ENCODE results near the gene SPG7.
"Not testable (repeated sequence)": the region's sequence is repeated elsewhere in the genome, so short reads cannot be mapped to it uniquely, and the experiment has no call there.

SPG7 gene

DNA sequence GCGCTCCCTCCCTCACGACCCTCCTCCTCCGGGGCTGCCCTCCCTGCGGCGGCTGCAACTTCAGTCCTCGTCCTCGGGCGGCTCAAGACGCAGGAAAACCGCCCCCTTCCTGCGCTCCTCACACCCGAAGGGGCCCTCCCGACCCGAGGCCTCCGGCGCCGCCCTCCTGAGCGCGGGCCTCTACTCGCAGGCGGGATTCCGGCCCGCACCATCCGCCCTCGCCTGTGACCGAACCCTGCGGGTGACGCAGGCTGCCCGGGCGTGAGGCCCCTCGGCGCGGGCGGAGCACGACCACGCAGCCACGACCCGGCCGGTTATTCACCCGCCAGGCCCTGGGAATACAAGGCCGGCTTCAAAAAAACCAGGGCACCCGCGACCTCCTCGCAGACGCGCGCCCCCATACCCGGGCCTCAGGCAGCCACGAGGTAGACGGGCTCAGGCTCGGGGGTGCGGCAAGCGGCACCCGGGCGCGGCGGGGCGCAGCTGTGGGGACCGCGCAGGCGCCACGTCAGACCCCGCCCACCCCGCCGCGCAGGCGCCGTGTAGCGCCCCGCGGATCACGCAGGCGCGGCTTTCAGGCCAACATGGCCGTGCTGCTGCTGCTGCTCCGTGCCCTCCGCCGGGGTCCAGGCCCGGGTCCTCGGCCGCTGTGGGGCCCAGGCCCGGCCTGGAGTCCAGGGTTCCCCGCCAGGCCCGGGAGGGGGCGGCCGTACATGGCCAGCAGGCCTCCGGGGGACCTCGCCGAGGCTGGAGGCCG is at the start of gene SPG7:
SPG7 (plus strand) TSS at position 570 of the 757 bp plus-strand sequence; CDS start at position 585, 15 bp downstream.
- DNase-seq: peak; percentile 93 to 96
- TF ChIP-seq POLR2A (IDR thresholded peaks at IDR 0.05; ENCODE audit: low read length) (peak; percentile 77), GATA1 (IDR thresholded peaks at IDR 0.05; ENCODE audit: low read depth, low read length) (no peak)

DNA sequence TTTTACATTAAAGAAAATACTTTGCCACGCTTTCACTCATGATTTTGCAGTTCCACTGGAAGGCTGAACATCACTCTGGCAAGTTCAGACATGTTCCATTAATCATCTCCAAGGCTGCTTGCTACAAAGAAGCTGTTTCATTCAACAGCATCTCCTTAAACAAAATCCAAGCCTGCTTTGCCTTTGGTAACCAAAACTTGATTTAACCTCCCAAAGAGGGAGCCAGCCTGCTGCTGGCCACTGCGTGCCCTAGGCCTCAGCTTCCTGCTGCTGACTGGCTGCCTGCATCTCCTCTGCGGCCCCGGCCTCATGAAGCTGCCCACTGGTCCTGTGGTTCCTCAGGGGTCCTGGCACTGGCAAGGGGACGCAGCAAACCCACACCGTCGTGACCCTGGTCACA is 49.7 kb upstream of the SPG7 start:
- TF ChIP-seq POLR2A (IDR thresholded peaks at IDR 0.05; ENCODE audit: low read length) (no peak), GATA1 (IDR thresholded peaks at IDR 0.05; ENCODE audit: low read depth, low read length) (no peak)
- DNase-seq: no peak

DNA sequence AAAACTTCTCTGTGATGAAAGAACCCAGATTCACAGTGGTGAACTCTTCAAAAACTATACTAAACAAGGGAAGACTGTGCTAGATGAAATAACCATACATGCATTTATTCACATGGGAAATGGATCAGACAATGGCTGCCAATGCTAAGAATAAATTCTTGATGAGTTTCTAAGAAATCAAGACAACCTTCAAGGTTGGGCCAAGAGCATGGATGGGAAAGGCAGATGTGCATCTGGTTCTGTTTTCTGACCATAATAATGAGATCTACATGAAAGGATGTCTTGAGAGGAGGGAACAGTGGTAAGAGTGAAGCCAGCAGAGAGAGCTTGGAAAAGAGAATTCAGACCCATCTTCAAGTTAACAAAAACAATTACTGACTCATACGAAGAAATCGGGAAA is 49.2 kb upstream of the SPG7 start:
- TF ChIP-seq POLR2A (IDR thresholded peaks at IDR 0.05; ENCODE audit: low read length): no peak
- no peak for TF ChIP-seq GATA1 (IDR thresholded peaks at IDR 0.05; ENCODE audit: low read depth, low read length)
- no peak for DNase-seq

DNA sequence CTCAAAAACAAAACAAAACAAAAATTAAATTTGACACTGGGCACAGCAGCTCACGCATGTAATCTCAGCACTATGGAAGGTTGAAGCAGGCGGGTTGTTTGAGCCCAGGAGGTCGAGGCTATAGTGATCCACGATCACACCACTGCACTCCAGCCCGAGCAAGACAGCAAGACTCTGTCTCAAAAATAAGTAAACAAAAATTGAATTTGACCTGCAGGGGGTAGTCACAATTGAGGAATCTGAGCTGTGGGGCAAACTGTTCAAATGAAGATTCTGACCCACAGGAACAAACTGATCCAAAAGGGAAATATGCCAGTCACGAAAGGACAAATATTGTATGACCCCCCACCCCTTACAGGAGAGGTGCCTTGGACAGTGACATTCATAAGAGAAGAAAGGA is 47.6 kb upstream of the SPG7 start:
- DNase-seq: no peak
- TF ChIP-seq GATA1 (IDR thresholded peaks at IDR 0.05; ENCODE audit: low read depth, low read length): no peak
- TF ChIP-seq POLR2A (IDR thresholded peaks at IDR 0.05; ENCODE audit: low read length): no peak

DNA sequence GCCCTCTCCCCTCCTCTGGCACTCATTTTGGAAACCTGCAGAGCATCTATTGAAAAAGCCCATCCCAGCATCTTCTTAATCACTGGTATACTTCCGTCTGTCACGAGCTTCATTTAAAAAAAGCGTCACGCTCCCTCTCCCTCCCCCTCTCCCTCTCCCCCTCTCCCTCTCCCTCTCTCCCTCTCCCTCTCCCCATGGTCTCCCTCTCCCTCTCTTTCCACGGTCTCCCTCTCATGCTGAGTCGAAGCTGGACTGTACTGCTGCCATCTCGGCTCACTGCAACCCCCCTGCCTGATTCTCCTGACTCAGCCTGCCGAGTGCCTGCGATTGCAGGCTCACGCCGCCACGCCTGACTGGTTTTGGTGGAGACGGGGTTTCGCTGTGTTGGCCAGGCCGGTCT is 46.3 kb upstream of the SPG7 start:
- DNase-seq: not testable (repeated sequence)

DNA sequence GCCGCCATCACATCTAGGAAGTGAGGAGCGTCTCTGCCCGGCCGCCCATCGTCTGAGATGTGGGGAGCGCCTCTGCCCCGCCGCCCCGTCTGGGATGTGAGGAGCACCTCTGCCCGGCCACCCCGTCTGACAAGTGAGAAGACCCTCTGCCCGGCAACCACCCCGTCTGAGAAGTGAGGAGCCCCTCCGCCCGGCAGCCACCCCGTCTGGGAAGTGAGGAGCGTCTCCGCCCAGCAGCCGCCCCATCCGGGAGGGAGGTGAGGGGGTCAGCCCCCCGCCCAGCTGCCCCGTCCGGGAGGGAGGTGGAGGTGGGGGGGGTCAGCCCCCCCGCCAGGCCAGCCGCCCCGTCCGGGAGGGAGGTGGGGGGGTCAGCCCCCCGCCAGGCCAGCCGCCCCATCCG is 45.6 kb upstream of the SPG7 start:
- DNase-seq: not testable (repeated sequence)

DNA sequence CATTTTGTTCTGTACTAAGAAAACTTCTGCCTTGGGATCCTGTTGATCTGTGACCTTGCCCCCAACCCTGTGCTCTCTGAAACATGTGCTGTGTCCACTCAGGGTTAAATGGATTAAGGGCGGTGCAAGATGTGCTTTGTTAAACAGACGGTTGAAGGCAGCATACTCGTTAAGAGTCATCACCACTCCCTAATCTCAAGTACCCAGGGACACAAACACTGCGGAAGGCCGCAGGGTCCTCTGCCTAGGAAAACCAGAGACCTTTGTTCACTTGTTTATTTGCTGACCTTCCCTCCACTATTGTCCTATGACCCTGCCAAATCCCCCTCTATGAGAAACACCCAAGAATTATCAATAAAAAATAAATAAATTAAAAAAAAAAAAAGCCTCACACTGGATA is 44.9 kb upstream of the SPG7 start:
- not testable (repeated sequence) for DNase-seq

DNA sequence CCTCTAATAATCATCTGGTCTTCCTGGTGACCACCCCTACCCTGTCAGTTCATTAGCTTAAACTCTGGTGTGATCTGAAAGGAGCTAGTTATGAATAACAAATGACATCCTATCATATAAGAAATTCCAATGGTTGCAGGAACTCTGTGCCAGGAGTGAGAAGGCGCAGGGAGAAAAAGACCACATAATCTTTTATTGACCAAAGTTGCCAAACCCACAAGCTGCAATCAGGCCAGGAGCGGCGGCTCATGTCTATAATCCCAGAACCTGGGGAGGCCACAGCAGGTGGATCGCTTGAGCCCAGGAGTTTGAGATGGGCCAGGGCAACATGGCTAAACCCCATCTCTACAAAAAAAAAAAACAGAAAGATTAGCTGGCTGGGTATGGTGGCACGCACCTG is 41.3 kb upstream of the SPG7 start:
- DNase-seq: no peak
- TF ChIP-seq GATA1 (IDR thresholded peaks at IDR 0.05; ENCODE audit: low read depth, low read length) (no peak), POLR2A (IDR thresholded peaks at IDR 0.05; ENCODE audit: low read length) (no peak)

DNA sequence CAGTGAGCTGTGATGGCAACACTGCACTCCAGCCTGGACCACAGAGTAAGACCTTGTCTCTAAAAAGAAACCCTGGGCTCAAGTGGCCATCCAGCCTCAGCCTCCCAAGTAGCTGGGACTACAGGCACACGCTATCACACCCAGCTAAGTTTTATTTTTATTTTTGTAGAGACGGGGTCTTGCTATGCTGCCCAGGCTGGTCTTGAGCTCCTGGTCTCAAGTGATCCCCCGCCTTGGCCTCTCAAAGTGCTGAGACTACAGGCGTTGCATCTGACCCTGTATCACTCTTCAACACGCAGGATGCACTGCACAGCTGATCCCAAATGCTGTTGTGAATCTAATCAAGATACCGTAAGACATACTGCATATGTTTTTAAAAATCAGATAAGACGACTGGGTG is 40.8 kb upstream of the SPG7 start:
- peak in 1 of 2 experiments; percentile 69 for DNase-seq
- TF ChIP-seq POLR2A (IDR thresholded peaks at IDR 0.05; ENCODE audit: low read length) (no peak), GATA1 (IDR thresholded peaks at IDR 0.05; ENCODE audit: low read depth, low read length) (no peak)

DNA sequence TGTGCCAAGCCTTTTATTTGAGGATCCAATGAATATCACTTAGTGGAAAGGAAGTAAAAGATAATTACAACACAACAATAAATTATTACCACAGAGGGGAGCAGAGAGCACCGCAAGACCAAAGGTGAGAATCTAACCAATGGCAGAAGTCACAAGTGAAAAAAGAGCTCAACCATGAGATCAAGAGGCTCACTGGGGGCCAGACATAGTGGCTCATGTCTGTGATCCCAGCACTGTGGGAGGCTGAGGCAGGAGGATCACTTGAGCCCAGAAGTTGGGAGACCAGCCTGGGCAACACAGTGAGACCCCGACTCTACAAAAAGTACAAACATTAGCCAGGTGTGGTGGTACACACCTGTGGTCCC is 35.5 kb upstream of the SPG7 start:
- TF ChIP-seq POLR2A (IDR thresholded peaks at IDR 0.05; ENCODE audit: low read length) (no peak), GATA1 (IDR thresholded peaks at IDR 0.05; ENCODE audit: low read depth, low read length) (no peak)
- no peak for DNase-seq

DNA sequence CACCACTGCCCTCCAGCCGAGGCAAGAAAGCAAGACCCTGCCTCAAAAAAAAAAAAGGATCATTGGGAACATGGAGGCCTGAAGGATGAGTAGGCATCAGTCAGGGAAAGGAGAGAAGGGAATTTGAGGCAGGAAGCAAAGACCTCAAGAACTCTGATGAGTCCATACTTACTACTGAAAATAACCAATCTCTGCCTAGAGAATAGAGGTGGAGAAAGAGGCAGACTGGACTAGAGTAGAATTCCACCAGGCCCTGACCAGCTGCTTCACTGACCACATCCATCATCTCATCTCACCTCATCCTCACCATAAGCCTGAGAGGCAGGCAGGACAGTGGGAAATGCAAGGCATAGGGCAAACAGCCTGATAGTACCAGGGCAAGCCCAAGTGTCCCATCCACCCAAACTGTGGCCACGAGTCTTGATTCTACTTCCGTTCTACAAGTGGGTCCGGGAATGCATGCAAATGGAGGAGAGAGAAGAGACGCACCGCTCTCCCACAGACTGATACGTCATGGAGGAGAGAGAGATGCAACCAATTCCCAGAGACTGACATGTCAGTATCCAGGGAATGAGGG is 35.0 kb upstream of the SPG7 start:
- DNase-seq: no peak
- TF ChIP-seq GATA1 (IDR thresholded peaks at IDR 0.05; ENCODE audit: low read depth, low read length) (no peak), POLR2A (IDR thresholded peaks at IDR 0.05; ENCODE audit: low read length) (no peak)

DNA sequence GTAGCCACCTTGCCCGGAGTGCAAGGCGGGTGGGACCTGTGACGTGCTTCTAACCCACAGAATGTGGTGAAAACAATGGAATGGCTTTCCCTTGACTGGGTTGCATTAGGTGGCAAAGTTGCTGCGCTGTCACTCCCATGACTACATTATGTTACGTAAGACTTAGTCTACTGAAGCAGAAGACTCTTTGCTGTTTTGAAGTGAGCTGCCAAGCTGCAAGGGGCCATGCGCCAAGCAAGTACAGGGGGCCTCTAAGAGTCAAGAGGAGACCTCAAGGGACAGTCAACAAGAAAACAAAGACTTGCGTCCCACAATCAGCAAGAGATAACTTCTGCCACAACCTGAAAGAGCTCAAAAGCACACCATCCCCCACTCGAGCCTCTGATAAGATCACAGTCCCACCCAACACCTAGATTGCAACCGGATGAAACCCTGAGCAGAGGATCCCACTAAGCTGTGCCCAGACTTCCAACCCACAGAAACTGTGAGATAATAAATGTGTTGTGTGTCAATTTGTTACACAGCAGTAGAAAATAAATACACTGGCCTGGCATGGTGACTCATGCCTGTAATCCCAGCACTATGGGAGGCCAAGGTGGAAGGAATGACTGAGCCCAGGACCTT is 34.3 kb upstream of the SPG7 start:
- TF ChIP-seq GATA1 (IDR thresholded peaks at IDR 0.05; ENCODE audit: low read depth, low read length) (no peak), POLR2A (IDR thresholded peaks at IDR 0.05; ENCODE audit: low read length) (no peak)
- peak; percentile 41 to 80 for DNase-seq

DNA sequence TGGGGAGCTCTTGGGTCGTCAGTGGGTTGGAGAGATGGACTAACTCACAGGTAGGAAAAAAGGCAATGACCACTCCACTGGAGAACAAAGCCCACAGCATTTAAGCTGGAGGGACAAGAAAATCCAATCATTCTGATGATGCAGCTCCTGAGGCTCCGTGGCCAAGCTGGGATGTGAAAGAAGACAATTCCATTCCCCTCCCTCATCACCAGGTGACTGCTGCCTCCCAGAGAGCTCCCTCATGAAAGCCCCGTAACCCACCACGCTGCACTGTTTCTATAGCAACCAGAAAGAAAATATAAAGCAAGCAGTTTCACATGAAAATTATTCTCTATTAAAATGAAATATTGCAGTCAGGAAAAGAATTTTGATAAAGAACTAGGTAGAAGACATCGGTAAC is 33.1 kb upstream of the SPG7 start:
- TF ChIP-seq GATA1 (IDR thresholded peaks at IDR 0.05; ENCODE audit: low read depth, low read length) (no peak), POLR2A (IDR thresholded peaks at IDR 0.05; ENCODE audit: low read length) (no peak)
- DNase-seq: no peak

DNA sequence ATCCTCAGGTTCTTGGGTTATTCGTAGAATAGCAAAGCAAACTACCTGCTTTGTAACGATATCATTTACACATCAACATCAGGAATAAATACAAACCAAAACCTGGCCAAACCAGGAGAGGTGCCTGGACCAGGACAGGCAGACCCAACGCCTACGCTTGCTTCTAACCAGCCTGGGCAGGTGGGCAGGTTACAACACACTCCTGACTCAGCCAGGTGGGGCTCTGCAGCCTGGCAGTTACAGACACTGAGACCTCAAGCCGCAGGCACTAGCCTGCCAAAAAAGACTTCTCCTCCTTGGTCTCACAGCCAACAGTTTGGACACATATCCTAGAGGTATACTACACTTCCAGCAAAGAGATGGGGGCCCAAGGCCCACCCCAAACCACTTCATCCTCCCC is 31.8 kb upstream of the SPG7 start:
- TF ChIP-seq GATA1 (IDR thresholded peaks at IDR 0.05; ENCODE audit: low read depth, low read length) (no peak), POLR2A (IDR thresholded peaks at IDR 0.05; ENCODE audit: low read length) (no peak)

DNA sequence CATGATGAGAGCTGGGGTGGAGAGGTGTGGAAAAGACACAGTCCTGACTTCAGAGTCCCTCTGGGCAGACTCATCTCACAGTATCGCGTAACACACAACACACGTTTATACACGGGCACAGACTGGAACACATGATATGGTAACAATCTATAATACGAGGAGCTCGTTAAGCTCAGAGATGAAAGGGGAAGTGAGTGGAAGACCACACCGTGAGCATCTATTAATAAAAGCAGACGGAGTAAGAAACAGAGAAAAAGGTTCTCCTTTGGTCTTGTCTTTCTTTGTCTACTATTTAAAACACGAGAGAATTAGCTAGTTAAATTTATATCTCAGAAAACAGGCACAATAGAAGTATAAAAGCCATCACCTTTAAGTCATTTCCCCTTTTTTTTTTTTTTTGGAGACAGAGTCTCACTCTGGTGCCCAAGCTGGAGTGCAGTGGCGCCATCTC is 31.4 kb upstream of the SPG7 start:
- DNase-seq: no peak
- TF ChIP-seq GATA1 (IDR thresholded peaks at IDR 0.05; ENCODE audit: low read depth, low read length) (no peak), POLR2A (IDR thresholded peaks at IDR 0.05; ENCODE audit: low read length) (no peak)

More for the DNA sequence above, 31.8 kb upstream of the SPG7 start:
- no peak for DNase-seq
